ENCODE data around the gene DHCR7.

DHCR7 gene

DNA sequence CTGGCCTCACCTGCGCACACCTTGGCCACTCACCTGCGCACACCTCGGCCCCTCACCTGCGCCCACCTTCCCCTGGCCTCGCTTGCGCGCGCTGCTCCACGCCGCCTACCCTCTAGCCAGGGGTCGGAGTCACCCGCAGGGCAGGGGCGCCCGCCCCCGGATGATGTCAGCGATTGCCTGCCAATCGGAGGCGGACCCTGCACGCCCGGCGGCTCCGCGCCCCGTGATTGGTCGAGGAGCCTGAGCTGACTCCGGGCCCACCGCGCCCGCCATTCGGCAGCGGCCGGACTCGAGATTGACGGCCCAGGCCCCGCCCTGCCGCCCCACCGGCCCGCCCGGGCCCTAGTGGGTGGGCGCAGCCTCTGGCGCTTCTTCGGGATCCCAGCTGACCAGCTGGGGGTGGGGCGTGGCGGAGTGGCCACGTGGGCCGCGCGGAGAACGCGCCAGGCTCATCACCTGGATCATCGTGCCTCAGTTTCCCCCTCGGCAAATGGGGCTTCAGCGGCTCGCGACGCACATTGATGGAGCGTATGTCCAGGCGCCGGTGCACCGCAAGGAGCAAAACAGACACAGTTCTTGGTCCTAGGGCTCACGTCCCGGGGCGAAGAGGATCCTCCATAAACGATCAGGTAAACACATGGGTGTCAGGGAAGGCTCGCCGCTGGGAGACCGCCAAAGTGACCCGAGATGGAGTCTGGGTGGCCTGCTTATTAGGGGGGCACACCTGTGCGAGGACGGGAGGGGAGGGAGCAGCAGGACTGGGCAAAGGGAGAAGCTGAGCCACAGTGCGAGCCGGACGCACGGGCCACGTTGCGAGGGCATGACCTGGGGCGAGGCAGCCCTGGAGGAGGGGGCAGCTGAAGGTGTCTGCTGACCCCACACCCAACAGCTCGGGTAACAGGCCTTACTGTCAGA lies at the start of gene DHCR7:
Gene DHCR7, minus strand, starts transcription at position 137 of the 915 bp plus-strand sequence. CDS start 3,441 bp downstream, outside the sequence.
- peak; percentile 100 for DNase-seq

DNA sequence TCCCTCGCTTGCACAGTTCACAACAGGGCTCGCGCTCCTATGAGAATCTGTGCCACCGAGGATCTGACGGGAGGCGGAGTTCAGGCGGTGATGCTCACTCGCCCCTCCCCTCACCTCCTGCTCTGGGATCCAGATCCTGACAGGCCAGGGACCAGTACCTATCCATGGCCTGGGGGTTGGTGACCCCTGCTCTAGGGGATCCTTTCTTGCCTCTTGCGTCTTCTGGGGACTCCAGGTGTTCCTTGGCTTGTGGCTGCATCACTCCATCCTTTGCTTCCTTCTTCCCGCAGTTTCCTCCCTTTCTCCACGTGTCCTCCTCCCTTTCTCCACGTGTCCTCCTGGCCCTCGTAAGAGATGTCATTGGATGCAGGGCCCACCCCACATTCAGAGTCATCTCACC lies 48.2 kb upstream of the DHCR7 start:
- DNase-seq, result no peak

DNA sequence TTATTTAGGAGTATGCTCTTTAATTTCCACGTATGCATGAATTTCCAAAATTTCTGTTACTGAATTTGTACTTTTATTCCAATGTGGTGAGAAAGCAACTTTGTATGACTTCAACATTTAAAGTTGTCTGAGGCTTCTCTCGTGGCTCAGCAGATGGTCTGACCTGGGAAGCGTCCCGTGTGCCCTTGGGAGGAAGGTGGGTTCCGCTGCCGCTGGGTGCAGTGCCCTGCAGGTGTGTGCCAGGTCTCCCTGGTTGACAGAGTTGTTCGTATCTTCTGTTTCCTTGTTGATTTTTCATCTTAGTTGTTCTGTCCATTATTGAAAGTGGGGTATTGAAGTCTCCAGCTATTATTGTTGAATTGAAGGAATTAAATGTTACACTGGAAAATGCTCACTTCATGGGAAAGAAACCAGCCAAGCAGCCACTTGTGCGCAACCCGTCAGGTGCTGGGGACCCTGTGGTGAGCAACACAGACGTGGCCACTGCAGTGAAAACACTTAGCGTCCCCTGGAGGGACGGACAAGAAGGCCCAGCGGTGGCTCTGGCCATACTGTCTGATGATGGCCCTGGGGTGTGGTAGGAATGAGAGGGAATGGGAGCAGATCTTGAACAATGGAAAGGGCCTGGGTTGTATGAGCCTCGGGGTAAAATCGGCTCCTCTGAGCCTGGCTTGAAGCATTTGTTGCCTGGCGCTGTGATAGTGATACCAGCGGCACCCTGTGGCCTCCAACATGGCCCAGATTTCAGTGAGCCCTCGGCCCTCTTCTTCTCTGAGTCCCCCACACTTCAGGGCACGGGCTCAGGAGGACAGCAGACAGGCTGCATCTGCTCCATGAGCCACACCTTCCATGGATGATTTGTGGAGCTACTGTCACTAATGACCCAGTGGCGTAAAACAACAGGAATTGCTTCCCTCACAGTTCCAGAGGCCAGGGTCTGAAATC lies 47.4 kb upstream of the DHCR7 start:
- DNase-seq, result no peak

DNA sequence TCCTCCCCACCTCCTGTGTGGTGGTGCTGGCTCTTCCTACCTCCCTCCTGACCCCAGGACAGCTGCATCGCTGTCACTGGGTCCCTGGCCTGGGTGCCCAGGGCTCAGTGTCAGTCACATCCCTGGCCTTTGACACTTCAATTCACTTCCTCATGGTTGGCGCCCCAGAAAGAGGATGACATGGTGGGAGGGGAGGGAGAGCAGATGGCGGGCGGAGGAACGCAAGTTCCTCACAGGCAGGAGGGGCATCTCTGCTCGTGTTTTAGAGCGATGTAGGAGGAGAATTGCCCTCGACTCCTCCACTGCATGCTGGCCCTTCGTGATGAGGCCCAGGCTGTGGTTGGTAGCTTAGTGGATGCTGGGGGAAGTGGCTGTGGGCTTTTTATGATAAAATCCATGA lies 43.7 kb upstream of the DHCR7 start:
- DNase-seq, result no peak

GRCh38 chr11:71491531-71491930 lies 43.3 kb upstream of the DHCR7 start:
- no peak for DNase-seq

- DNase-seq, result no peak
These were observed 42.7 kb upstream of the DHCR7 start for GRCh38 chr11:71490731-71491390.

DNA sequence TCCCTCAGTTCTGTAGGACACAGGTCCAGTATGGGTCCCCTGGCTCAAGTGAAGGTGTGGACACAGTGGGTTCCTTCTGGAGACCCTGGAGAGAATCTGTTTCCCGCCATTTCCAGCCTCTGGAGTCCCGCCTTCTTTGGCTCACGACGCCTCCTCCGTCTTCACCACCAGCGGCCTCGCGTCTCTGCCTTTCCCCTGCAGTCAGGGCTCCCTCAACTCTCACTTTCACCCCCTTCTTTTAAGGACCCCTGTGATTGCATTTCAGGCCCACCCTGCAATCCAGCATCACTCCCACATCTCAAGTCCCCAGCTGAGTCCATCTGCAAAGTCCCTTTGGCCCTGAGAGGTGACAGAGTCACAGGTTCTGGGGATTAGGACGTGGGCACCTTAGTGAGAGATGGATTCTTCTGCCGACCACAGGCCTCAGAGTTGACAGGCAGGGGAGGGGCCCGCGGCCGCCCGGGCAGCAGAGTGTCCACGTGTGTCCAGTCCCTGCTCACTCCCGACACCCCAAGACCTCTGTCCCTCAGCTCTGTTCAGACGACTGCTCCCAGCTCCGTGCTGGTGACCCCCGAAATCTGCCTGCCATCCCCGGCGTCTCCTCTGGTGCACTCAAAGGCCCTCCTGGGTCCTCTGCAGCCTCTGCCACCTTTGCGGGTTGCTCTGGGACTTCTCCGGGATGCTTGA lies 42.0 kb upstream of the DHCR7 start:
- no peak for DNase-seq

DNA sequence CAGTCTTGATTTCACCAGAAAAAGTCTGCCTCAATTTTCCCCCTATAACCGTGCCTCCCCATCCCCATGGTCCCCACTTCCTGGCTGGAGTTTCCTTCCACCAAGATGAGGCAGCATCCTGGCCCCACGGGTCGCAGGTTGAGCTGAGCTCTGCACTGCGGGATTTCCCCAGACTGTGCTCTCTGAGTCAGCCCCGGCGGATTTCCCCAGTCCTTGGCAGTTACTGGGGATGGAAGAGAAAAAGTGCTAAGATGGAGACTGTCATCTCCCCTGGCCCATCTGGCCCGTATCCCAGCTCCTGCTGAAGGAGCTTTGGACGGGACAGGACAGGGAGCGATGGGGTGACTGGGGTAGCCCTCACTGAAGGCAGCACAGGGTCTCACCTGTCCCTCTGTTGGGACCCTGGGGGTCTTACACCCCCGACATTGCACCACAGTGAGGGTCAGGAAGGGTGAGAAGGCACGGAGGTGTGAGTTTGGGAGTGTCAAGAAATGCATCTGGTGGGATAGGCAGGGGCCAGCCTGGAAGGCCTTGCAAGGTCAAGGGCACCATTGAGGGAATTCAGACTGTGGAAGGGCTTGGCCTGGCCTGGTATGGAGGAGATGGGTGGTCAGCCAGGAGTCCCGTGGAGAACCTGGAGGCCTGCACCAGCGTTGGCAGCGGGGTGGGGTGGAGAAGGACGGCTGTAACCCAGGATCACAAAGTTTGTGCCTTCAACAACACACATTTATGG lies 41.3 kb upstream of the DHCR7 start:
- no peak for DNase-seq

DNA sequence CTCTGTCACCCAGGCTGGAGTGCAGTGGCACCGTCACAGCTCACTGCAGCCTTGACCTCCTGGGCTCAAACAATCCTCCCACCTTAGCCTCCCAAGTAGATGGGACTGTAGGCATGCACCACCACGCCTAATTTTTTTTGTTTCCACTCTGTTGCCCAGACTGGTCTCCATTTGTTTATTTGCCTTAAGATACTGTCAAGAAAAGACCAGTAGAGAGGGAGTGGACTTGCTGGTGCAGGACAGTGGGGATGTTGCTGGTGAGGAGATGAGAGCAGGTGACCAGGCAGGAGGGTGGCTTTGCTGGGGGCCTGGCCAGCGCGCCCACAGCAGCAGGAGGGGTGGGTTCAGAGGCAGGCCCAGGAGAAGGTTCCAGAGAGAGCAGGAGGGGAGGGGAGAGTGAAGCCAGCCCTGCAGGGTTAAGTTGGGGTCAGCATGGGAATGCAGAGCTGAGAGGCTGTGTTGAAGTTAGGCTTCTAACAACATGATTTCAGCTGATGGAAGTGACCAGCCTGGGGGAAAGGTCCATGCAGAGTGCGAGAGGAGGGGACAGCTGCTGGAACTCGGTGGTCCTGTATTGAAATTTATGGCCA lies 40.6 kb upstream of the DHCR7 start:
- no peak for DNase-seq

- DNase-seq, result no peak
These were observed 38.1 kb upstream of the DHCR7 start for GRCh38 chr11:71486320-71486719.

GRCh38 chr11:71485466-71485865 lies 37.3 kb upstream of the DHCR7 start:
- DNase-seq, result no peak

GRCh38 chr11:71485063-71485399 lies 36.8 kb upstream of the DHCR7 start:
- DNase-seq, result no peak

- DNase-seq, result no peak
These were observed 36.3 kb upstream of the DHCR7 start for GRCh38 chr11:71484248-71485062.

DNA sequence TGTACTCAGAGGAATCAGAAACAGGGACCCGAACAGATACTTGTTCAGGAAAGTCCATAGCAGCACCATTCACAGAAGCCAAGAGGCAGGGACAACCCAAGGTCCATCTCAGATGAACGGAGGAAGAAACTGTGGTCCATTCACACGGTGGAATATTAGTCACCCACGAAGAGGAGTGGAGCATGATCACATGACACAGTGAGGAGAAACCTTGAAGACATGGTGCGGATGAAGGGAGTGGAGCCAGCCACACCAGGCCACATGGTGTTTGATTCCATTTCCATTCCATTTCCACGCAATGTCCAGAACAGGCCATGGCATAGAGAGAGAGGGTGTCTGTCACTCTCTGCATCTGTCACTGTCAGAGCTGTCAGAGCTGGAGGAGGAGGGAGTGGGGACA lies 35.5 kb upstream of the DHCR7 start:
- no peak for DNase-seq

GRCh38 chr11:71482746-71483364 lies 34.7 kb upstream of the DHCR7 start:
- no peak for DNase-seq

GRCh38 chr11:71482216-71482615 lies 34.0 kb upstream of the DHCR7 start:
- DNase-seq, result no peak

GRCh38 chr11:71481101-71481960 lies 33.1 kb upstream of the DHCR7 start:
- DNase-seq, result no peak

DNA sequence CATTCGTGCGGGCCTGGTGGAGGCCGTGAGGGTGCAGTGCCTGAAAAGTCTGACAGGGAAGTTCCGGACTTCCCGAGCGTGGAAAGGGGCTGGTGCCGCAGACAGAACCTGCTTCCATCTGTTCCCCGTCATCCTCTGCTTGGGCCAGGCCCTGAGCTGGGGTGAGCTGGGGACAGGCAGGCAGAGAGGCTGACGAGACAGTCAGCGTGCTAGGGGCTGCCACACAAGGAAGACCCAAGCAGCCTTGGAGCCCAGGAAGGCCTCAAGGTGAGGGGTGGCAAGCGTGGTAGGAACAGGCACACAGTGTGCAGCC lies 30.3 kb upstream of the DHCR7 start:
- DNase-seq, result no peak

Measured in DMS53 (cell line).